ENCODE measurements around the gene LPCAT3.

GRCh38 chr12:6996040-6996441 lies 22.2 kb downstream of the LPCAT3 start:
- TF ChIP-seq CTCF (IDR thresholded peaks at IDR 0.05) (no peak), POLR2A (IDR thresholded peaks at IDR 0.05) (no peak)
